Osteoblast (primary cell): ENCODE data around the gene RANBP17. TPM values are rescaled to one million over a fixed set of nuclear protein-coding genes. Genes with fewer than 3 reads are reported as not detected.
"Not testable (repeated sequence)": the region's sequence is repeated elsewhere in the genome, so short reads cannot be mapped to it uniquely, and the experiment has no call there.

ENCODE experiments used
- DNase-seq: peaks from one replicate; pipeline ENCODE4 v3.0.0; 2011; ENCODE audit warnings: low spot score, mixed read lengths; ENCODE audit not compliant: insufficient read length; ENCODE audit errors: missing footprints
- H2AFZ ChIP-seq: 2 replicates; pipeline ENCODE4 v1.6.0; 2011; ENCODE audit warnings: mild to moderate bottlenecking, low read length
- H3K27ac ChIP-seq: 2 replicates; pipeline ENCODE4 v1.5.1; 2011; ENCODE audit warnings: mild to moderate bottlenecking, low read depth, low read length, moderate library complexity
- H3K27me3 ChIP-seq: 2 replicates; pipeline ENCODE4 v1.6.0; 2012; ENCODE audit warnings: mild to moderate bottlenecking, control low read depth, inconsistent platforms, low read length, moderate library complexity; ENCODE audit not compliant: insufficient read depth
- H3K36me3 ChIP-seq: 2 replicates; pipeline ENCODE4 v1.5.1; 2011; ENCODE audit warnings: mild to moderate bottlenecking, low read length, control low read depth, moderate library complexity; ENCODE audit not compliant: insufficient read depth
- H3K4me1 ChIP-seq: 2 replicates; pipeline ENCODE4 v1.5.1; 2011; ENCODE audit warnings: mild to moderate bottlenecking, low read length, control low read depth, moderate library complexity; ENCODE audit not compliant: insufficient read depth
- H3K4me2 ChIP-seq: 2 replicates; pipeline ENCODE4 v1.6.0; 2011; ENCODE audit warnings: mild to moderate bottlenecking, low read length; ENCODE audit not compliant: insufficient read depth
- H3K4me3 ChIP-seq: fragments of 200-600 bp; sonication (generic); 3 replicates; pipeline ENCODE4 v1.5.1; 2012; ENCODE audit warnings: mild to moderate bottlenecking, low read length, inconsistent platforms; ENCODE audit not compliant: insufficient read depth
- H3K79me2 ChIP-seq: 2 replicates; pipeline ENCODE4 v1.6.0; 2012; ENCODE audit warnings: mild to moderate bottlenecking, low read length, control low read depth, inconsistent platforms; ENCODE audit not compliant: insufficient read depth
- H3K9me3 ChIP-seq: 2 replicates; pipeline ENCODE4 v1.5.1; 2011; ENCODE audit warnings: low read depth, low read length, control low read depth
- H4K20me1 ChIP-seq: 2 replicates; pipeline ENCODE4 v1.6.0; 2012; ENCODE audit warnings: mild to moderate bottlenecking, low read length, control low read depth; ENCODE audit not compliant: insufficient read depth
- CTCF ChIP-seq: IDR thresholded peaks from 2 replicates; pipeline ENCODE4 v1.5.1; 2011; ENCODE audit warnings: mild to moderate bottlenecking, low read depth, low read length, moderate library complexity; ENCODE audit errors: extremely low read depth
- total RNA-seq: library from RNA; depleted of rRNA; stranded (reverse); fragments of >200 nt; gene quantifications from 2 replicates; pipeline ENCODE4 v1.2.3, GENCODE V29; 2012

RANBP17 gene
- total RNA-seq, 1 donor, result 4.0 TPM

GRCh38 chr5:171032435-171032973 is 170.7 kb downstream of the RANBP17 start:
- no peak for TF ChIP-seq CTCF
- Histone ChIP-seq H2AFZ (no peak overlapping the region), H3K27me3 (no peaks in the 10 kb centered on the region), H3K36me3 (no peaks in the 10 kb centered on the region), H3K27ac (no peak overlapping the region), H3K4me2 (no peak overlapping the region), H4K20me1 (no peaks in the 10 kb centered on the region), H3K4me1 (no peaks in the 10 kb centered on the region), H3K79me2 (no peaks in the 10 kb centered on the region), H3K4me3 (no peak overlapping the region), H3K9me3 (no peaks in the 10 kb centered on the region)
- DNase-seq, result no peak

GRCh38 chr5:171041893-171042292 is 180.1 kb downstream of the RANBP17 start:
- not testable (repeated sequence) for H3K4me1 ChIP-seq, H3K9me3 ChIP-seq, H3K27ac ChIP-seq, H3K27me3 ChIP-seq, H4K20me1 ChIP-seq, DNase-seq, H2AFZ ChIP-seq, H3K36me3 ChIP-seq, H3K79me2 ChIP-seq, H3K4me2 ChIP-seq, H3K4me3 ChIP-seq

GRCh38 chr5:171050916-171051315 is 189.1 kb downstream of the RANBP17 start:
- no peaks in the 10 kb centered on the region for H3K9me3 ChIP-seq
- H3K4me1 ChIP-seq, result no peaks in the 10 kb centered on the region
- H3K27me3 ChIP-seq, result no peaks in the 10 kb centered on the region
- no peak overlapping the region for H3K4me3 ChIP-seq
- H2AFZ ChIP-seq, result no peak overlapping the region
- H3K79me2 ChIP-seq, result no peaks in the 10 kb centered on the region
- H3K4me2 ChIP-seq, result no peak overlapping the region
- TF ChIP-seq CTCF, result no peak
- no peaks in the 10 kb centered on the region for H3K36me3 ChIP-seq
- no peaks in the 10 kb centered on the region for H4K20me1 ChIP-seq
- no peak overlapping the region for H3K27ac ChIP-seq
- no peak for DNase-seq

GRCh38 chr5:171055875-171056454 is 194.1 kb downstream of the RANBP17 start:
- Histone ChIP-seq H3K4me1 (no peaks in the 10 kb centered on the region), H3K4me2 (no peak overlapping the region), H4K20me1 (no peaks in the 10 kb centered on the region), H3K4me3 (no peak overlapping the region), H3K27me3 (no peaks in the 10 kb centered on the region), H3K27ac (no peak overlapping the region), H3K36me3 (no peaks in the 10 kb centered on the region), H3K9me3 (no peaks in the 10 kb centered on the region), H2AFZ (no peak overlapping the region), H3K79me2 (no peaks in the 10 kb centered on the region)
- DNase-seq, result no peak
- no peak for TF ChIP-seq CTCF
